ENCODE results near the gene LRMDA. TPM values are rescaled to one million over a fixed set of nuclear protein-coding genes. Genes with fewer than 3 reads are reported as not detected.

Gene LRMDA
- total RNA-seq, 2 experiments from 2014 or later: not detected

GRCh38 chr10:75588031-75588430 is 156.6 kb downstream of the LRMDA start:
- ChIA-PET POLR2A (no interaction called here), CTCF (no interaction called here)

GRCh38 chr10:75589895-75590654 is 158.7 kb downstream of the LRMDA start:
- ChIA-PET CTCF (no interaction called here), POLR2A (no interaction called here)
- H3K27me3 Mint-ChIP-seq: peaks cover 14% of the 10 kb centered on the region
- DNase-seq (no peak), ATAC-seq (ENCODE audit: poor library complexity) (no peak)
- no peaks in the 10 kb centered on the region for H3K4me1 ChIP-seq (ENCODE audit: insufficient read depth, low read length)
- no peaks in the 10 kb centered on the region for H3K36me3 Mint-ChIP-seq (ENCODE audit: low read depth)
- no peak for TF ChIP-seq CTCF (IDR thresholded peaks at IDR 0.05)
- intact Hi-C loops (cut with DNase I, micrococcal nuclease): no loop called here
- no peak overlapping the region for H3K27ac Mint-ChIP-seq
- no peak overlapping the region for H3K27ac ChIP-seq (ENCODE audit: low read depth in 1 of 2, low read length in 2 of 2)
- no peaks in the 10 kb centered on the region for H3K4me1 Mint-ChIP-seq (ENCODE audit: low read depth)
- no peak overlapping the region for H3K4me3 ChIP-seq (ENCODE audit: low read length)
- H3K36me3 ChIP-seq (ENCODE audit: insufficient read depth, low read length): no peaks in the 10 kb centered on the region
- peaks cover 0 to 2% of the 10 kb centered on the region in 2 experiments for H3K27me3 ChIP-seq (ENCODE audit: control insufficient read depth in 1 of 2, insufficient read depth in 2 of 2, low read length in 2 of 2)
- H3K9me3 Mint-ChIP-seq: peaks cover 3% of the 10 kb centered on the region
- peaks cover 0 to 7% of the 10 kb centered on the region in 2 experiments for H3K9me3 ChIP-seq (ENCODE audit: control insufficient read depth in 1 of 2, insufficient read depth in 1 of 2, low read length in 2 of 2)
- no peak overlapping the region for H3K4me3 Mint-ChIP-seq

More at GRCh38 chr10:75588031-75588430, 156.6 kb downstream of the LRMDA start:
- H3K4me1 ChIP-seq (ENCODE audit: insufficient read depth, low read length): no peaks in the 10 kb centered on the region
- intact Hi-C loops (cut with DNase I, micrococcal nuclease): no loop called here
- H3K9me3 Mint-ChIP-seq: peaks cover 5% of the 10 kb centered on the region
- H3K27ac Mint-ChIP-seq: no peak overlapping the region
- peaks cover 14% of the 10 kb centered on the region for H3K27me3 Mint-ChIP-seq
- peaks cover 0 to 2% of the 10 kb centered on the region in 2 experiments for H3K27me3 ChIP-seq (ENCODE audit: control insufficient read depth in 1 of 2, insufficient read depth in 2 of 2, low read length in 2 of 2)
- no peaks in the 10 kb centered on the region for H3K4me1 Mint-ChIP-seq (ENCODE audit: low read depth)
- ATAC-seq (ENCODE audit: poor library complexity) (no peak), DNase-seq (no peak)
- peaks cover 7% of the 10 kb centered on the region in 2 experiments for H3K9me3 ChIP-seq (ENCODE audit: control insufficient read depth in 1 of 2, insufficient read depth in 1 of 2, low read length in 2 of 2)
- H3K4me3 Mint-ChIP-seq: no peak overlapping the region
- H3K27ac ChIP-seq (ENCODE audit: low read depth in 1 of 2, low read length in 2 of 2): no peak overlapping the region
- no peak for TF ChIP-seq CTCF (IDR thresholded peaks at IDR 0.05)
- H3K4me3 ChIP-seq (ENCODE audit: low read length): no peak overlapping the region
- peaks cover 2% of the 10 kb centered on the region for H3K36me3 Mint-ChIP-seq (ENCODE audit: low read depth)
- no peaks in the 10 kb centered on the region for H3K36me3 ChIP-seq (ENCODE audit: insufficient read depth, low read length)

DNA sequence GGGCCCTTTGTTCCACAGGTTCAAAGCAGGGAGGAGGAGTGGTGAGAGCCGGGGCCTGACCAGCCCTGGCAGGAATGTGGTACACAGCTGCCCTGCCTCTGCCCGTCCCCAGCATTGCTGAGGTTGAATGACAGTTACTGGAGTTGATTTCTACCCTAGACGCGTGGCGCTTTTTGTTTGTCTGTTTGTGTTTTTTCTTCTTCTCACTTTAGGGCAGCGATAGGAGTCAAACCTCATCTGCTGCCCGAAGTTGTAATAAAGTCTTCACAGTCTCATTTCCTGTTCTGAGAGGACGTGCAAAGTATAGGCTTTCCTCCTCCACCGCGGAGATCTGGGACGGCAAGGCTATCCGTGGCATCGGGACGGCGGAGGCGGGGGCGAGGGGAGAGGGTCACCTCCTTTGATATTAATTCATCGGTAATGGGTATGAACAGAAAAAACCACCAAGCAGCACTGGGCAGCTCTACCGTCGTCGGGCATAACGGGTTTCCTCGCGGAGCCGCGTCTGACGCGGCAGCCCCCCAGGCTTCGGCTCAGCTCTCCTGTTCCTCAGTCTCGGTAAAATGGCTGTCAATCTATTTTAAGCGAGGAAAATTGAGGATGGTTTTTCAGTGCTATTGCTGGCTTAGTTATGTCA is 160.8 kb downstream of the LRMDA start:
- H3K27ac Mint-ChIP-seq: no peak overlapping the region
- Histone ChIP-seq H3K27me3 (ENCODE audit: control insufficient read depth in 1 of 2, insufficient read depth in 2 of 2, low read length in 2 of 2) (peaks cover 0 to 2% of the 10 kb centered on the region in 2 experiments), H3K9me3 (ENCODE audit: control insufficient read depth in 1 of 2, insufficient read depth in 1 of 2, low read length in 2 of 2) (peaks cover 0 to 7% of the 10 kb centered on the region in 2 experiments), H3K4me3 (ENCODE audit: low read length) (no peak overlapping the region), H3K27ac (ENCODE audit: low read depth in 1 of 2, low read length in 2 of 2) (no peak overlapping the region), H3K36me3 (ENCODE audit: insufficient read depth, low read length) (no peaks in the 10 kb centered on the region), H3K4me1 (ENCODE audit: insufficient read depth, low read length) (no peaks in the 10 kb centered on the region)
- CTCF ChIA-PET: no interaction called here
- intact Hi-C loops (cut with DNase I, micrococcal nuclease): no loop called here
- H3K36me3 Mint-ChIP-seq (ENCODE audit: low read depth): no peaks in the 10 kb centered on the region
- DNase-seq: no peak
- H3K4me1 Mint-ChIP-seq (ENCODE audit: low read depth): no peaks in the 10 kb centered on the region
- POLR2A ChIA-PET: no interaction called here
- no peak for TF ChIP-seq CTCF (IDR thresholded peaks at IDR 0.05)
- no peak overlapping the region for H3K4me3 Mint-ChIP-seq
- H3K9me3 Mint-ChIP-seq: no peaks in the 10 kb centered on the region
- peaks cover 14% of the 10 kb centered on the region for H3K27me3 Mint-ChIP-seq
- ATAC-seq (ENCODE audit: poor library complexity): no peak
